Lower leg skin (tissue), 3 donors: Measurements from ENCODE around the gene CRTC3.

Experiments used
- POLR2A ChIP-seq, 2 donors: fragments of 450-650 bp; IDR thresholded peaks; one replicate each; pipeline ENCODE4 v1.6.1; 2016 to 2017; ENCODE audit warnings: antibody characterized with exemption in 2 of 2, mild to moderate bottlenecking in 1 of 2, moderate library complexity in 1 of 2
- TF ChIP-seq, protein P1 (sequence below), 3 donors: fragments of 450-650 bp; IDR thresholded peaks; one replicate each; pipeline ENCODE4 v1.5.1; 2016; ENCODE audit warnings: antibody characterized with exemption in 3 of 3, mild to moderate bottlenecking in 3 of 3, moderate library complexity in 2 of 3

DNA sequence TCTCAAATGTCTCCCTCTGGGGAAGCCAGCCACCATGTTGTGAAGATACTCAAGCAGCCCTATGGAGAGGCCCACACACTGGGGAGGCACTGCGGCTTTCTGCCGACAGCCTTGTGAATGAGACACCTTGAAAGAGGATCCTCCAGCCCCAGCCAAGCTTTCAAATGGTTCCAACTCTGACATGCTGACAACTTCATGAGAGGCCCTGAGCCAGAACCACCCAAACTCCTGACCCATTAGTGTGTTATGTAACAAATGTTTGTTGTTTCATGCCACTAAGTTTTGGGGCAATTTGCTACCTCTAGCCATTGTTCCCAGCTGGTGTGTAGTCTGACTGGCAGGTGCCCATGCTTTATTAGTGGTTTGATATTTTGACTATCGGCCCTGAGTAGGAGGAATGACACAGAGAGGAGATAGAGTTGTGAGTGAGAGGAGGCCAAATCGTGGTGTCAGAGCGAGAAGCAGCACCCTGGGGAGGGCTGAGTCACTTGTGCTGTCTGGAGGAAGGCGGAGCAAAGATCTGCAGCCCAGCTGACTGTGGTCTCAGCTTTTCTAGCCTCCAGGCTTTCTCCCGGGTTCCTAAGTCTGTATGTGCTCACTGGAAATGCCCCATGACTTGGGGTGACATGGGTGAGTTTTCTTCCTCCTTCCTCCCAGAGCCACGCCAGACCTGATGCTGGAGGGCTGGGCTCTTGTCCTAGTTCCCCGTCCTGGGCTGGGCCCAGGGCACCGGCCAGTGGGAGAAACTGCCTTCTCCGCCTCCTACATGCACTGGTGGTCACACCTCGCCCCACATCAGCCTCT, 130.7 kb downstream of the CRTC3 start:
- TF ChIP-seq POLR2A (IDR thresholded peaks at IDR 0.05): no peak
- TF ChIP-seq, protein P1, sequence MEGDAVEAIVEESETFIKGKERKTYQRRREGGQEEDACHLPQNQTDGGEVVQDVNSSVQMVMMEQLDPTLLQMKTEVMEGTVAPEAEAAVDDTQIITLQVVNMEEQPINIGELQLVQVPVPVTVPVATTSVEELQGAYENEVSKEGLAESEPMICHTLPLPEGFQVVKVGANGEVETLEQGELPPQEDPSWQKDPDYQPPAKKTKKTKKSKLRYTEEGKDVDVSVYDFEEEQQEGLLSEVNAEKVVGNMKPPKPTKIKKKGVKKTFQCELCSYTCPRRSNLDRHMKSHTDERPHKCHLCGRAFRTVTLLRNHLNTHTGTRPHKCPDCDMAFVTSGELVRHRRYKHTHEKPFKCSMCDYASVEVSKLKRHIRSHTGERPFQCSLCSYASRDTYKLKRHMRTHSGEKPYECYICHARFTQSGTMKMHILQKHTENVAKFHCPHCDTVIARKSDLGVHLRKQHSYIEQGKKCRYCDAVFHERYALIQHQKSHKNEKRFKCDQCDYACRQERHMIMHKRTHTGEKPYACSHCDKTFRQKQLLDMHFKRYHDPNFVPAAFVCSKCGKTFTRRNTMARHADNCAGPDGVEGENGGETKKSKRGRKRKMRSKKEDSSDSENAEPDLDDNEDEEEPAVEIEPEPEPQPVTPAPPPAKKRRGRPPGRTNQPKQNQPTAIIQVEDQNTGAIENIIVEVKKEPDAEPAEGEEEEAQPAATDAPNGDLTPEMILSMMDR (IDR thresholded peaks at IDR 0.05): no peak
